ENCODE measurements around the gene MYO7B. TPM values are rescaled to one million over a fixed set of nuclear protein-coding genes. Genes with fewer than 3 reads are reported as not detected.
A peak's percentile ranks its signal among the peaks of the same experiment; 100 is the strongest.
"Not testable (repeated sequence)": the region's sequence is repeated elsewhere in the genome, so short reads cannot be mapped to it uniquely, and the experiment has no call there.

Gene MYO7B
- total and polyA plus RNA-seq, 7 donors = 0.28 to 0.61 (median 0.49) TPM

DNA sequence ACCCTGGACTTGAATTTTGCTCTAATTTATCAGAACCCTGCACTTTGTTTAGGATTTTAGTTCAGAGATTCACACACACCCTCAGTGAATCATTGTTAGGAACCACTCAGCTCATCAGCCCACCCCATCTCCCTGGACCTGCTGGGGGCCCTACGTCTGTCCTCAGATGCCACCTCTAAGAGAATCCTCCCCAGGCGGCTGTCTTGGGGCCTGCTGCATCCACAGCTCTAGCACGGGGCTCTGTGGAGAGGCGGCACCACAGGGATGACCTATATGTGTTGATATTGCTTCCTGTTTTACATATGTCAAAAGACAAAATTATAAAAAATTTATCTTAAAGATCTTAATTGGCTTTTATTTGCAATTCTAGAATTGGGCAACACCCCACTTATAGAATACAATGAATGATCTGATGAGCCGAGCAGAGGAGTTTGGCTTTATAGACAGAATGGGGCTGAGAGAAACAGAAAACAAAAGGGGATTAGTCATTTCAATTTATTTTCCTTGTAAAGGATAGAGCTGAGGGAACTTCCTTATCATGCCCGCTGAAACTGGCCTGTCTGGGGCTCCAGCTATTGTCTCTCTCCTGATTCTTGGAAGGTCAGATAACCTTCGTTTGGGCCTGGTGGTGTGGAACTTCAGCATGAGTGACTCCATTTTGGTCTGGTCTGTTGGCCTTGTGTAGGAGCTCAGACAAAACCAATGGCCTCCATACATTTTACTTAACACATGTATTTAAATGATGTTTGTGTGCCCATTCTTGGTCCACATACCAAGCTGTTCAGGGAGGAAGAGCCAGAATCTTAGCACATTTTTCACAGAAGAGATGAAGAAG lies 1.4 kb downstream of the MYO7B start:
- H3K27ac ChIP-seq = no peak overlapping the region
- WGBS, 3 donors = 84 to 87% (median 87%) methylated on average over 7 of the region's 7 CpGs
- no peak overlapping the region for H3K4me3 ChIP-seq

DNA sequence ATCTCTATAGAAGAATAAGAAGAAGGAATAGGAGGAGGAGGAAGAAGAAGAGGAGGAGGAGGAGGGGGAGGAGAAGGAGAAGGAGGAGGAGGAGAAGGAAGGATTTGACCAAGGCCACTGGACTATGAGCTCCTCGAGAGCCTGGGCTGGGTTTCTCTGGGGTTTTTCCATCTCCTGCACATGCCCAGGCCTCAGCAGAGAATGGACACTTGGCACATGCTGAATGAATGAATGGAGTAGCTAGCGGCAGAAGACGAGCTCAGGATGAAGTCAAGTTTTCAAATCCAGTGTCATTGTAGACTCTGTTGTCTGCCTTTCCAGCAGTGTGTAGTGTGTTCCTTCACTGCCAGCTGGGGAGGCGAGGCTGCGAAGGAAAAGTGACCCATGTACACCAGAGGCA lies 2.2 kb downstream of the MYO7B start:
- ATAC-seq = no peak
- H3K27me3 ChIP-seq (ENCODE audit: insufficient read depth in 3 of 3, low read length in 2 of 3) = peaks cover 0 to 5% (median 0%) of the 10 kb centered on the region in 3 donors
- intact Hi-C loops (cut with DNase I) = loop anchor here in 1 of 2 donors (10.0 kb wide), 1 partner anchor 117 kb away; no protein-coding TSS in a partner anchor
- no peaks in the 10 kb centered on the region for H3K4me1 ChIP-seq
- H3K36me3 ChIP-seq (ENCODE audit: insufficient read depth in 1 of 2, low read depth in 1 of 2) = no peaks in the 10 kb centered on the region
- H3K4me3 ChIP-seq = no peak overlapping the region
- DNase-seq = no peak
- 84 to 88% (median 85%) methylated on average over 5 of the region's 5 CpGs for WGBS, 3 donors
- TF ChIP-seq, protein P1, sequence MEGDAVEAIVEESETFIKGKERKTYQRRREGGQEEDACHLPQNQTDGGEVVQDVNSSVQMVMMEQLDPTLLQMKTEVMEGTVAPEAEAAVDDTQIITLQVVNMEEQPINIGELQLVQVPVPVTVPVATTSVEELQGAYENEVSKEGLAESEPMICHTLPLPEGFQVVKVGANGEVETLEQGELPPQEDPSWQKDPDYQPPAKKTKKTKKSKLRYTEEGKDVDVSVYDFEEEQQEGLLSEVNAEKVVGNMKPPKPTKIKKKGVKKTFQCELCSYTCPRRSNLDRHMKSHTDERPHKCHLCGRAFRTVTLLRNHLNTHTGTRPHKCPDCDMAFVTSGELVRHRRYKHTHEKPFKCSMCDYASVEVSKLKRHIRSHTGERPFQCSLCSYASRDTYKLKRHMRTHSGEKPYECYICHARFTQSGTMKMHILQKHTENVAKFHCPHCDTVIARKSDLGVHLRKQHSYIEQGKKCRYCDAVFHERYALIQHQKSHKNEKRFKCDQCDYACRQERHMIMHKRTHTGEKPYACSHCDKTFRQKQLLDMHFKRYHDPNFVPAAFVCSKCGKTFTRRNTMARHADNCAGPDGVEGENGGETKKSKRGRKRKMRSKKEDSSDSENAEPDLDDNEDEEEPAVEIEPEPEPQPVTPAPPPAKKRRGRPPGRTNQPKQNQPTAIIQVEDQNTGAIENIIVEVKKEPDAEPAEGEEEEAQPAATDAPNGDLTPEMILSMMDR (IDR thresholded peaks at IDR 0.05) = no peak
- H3K27ac ChIP-seq = no peak overlapping the region
- H3K9me3 ChIP-seq = no peaks in the 10 kb centered on the region

More for the DNA sequence above, 1.4 kb downstream of the MYO7B start:
- TF ChIP-seq, protein P1 (IDR thresholded peaks at IDR 0.05) = no peak
- no peaks in the 10 kb centered on the region for H3K36me3 ChIP-seq (ENCODE audit: insufficient read depth in 1 of 2, low read depth in 1 of 2)
- H3K27me3 ChIP-seq (ENCODE audit: insufficient read depth in 3 of 3, low read length in 2 of 3) = peaks cover 0 to 5% (median 0%) of the 10 kb centered on the region in 3 donors
- ATAC-seq = no peak
- H3K4me1 ChIP-seq = no peaks in the 10 kb centered on the region
- H3K9me3 ChIP-seq = no peaks in the 10 kb centered on the region
- DNase-seq = no peak
- intact Hi-C loops (cut with DNase I) = loop anchor here in 1 of 2 donors (10.0 kb wide), 1 partner anchor 118 kb away; no protein-coding TSS in a partner anchor

DNA sequence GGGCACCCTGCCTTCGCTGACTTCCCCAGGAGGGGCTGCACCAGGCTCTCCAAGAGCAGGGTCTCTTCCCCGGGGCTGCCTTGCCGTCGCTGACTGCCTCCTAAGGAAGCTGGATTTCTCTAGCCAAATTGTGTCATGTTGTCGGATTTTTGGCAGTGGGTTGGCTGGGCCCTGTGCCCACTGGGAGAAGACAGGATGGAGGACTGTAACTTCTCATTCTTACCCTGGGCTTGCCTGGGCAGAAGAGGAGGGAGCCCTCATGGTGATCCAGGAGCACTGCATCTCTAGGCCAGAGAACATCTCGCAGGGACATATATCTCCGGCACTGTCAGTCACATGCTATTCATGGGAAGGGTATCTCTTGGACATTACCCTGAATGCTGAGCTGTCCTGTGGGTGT lies 6.3 kb downstream of the MYO7B start:
- intact Hi-C loops (cut with DNase I) = no loop called here
- Histone ChIP-seq H3K27ac (no peak overlapping the region), H3K4me3 (no peak overlapping the region), H3K9me3 (no peaks in the 10 kb centered on the region), H3K4me1 (no peaks in the 10 kb centered on the region), H3K36me3 (ENCODE audit: insufficient read depth in 1 of 2, low read depth in 1 of 2) (no peaks in the 10 kb centered on the region), H3K27me3 (ENCODE audit: insufficient read depth in 3 of 3, low read length in 2 of 3) (no peaks in the 10 kb centered on the region)
- DNase-seq (peak in 1 of 2 donors; percentile 55), ATAC-seq (no peak)
- TF ChIP-seq, protein P1 (IDR thresholded peaks at IDR 0.05) = no peak
- 50 to 58% (median 55%) methylated on average over 7 of the region's 7 CpGs for WGBS, 3 donors

DNA sequence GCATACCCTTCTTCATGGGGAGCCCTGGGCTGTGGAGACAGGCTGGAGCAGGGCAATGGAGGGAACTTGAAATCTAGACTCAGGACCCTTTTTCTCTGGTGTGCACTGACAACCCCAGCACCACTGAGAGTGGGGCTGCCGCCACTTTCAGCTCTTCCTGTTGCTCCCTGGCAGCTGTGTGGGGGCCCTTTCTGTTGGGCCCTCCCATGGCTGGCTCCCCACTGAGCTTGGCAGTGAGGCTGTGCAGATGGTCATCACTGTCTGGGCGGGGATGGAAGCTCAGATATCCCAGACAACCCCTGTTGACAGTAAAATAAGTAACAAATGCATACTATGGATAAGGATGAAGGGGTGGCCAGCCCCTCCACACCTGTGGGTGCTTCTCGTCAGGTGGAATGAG lies 6.7 kb downstream of the MYO7B start:
- Histone ChIP-seq H3K36me3 (ENCODE audit: insufficient read depth in 1 of 2, low read depth in 1 of 2) (no peaks in the 10 kb centered on the region), H3K27me3 (ENCODE audit: insufficient read depth in 3 of 3, low read length in 2 of 3) (no peaks in the 10 kb centered on the region), H3K9me3 (no peaks in the 10 kb centered on the region), H3K4me1 (no peaks in the 10 kb centered on the region), H3K4me3 (no peak overlapping the region), H3K27ac (no peak overlapping the region)
- intact Hi-C loops (cut with DNase I) = no loop called here
- no peak for ATAC-seq
- DNase-seq = no peak
- WGBS, 3 donors = 65 to 78% (median 68%) methylated on average over 3 of the region's 3 CpGs
- TF ChIP-seq, protein P1 (IDR thresholded peaks at IDR 0.05) = no peak

DNA sequence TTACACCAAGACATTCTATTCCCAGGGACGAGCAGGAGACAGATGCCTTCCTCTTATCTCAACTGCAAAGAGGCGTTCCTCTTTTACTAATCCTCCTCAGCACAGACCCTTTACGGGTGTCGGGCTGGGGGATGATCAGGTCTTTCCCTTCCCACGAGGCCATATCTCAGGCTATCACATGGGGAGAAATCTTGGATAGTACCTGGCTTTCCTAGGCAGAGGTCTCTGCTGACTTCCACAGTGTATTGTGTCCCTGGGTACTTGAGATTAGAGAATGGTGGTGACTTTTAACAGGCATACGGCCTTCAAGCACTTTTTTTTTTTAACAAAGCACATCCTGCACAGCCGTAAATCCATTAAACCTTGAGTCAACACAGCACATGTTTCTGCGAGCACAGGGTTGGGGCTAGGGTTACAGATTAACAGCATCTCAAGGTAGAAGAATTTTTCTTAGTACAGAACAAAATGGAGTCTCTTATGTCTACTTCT lies 7.6 kb downstream of the MYO7B start:
- DNase-seq; intact Hi-C loops (cut with DNase I); H3K27ac ChIP-seq; H3K4me1 ChIP-seq; H3K4me3 ChIP-seq; ATAC-seq; H3K9me3 ChIP-seq; H3K27me3 ChIP-seq (ENCODE audit: insufficient read depth in 3 of 3, low read length in 2 of 3); H3K36me3 ChIP-seq (ENCODE audit: insufficient read depth in 1 of 2, low read depth in 1 of 2): not testable (repeated sequence)
- 66 to 74% (median 69%) methylated on average over 8 of the region's 8 CpGs for WGBS, 3 donors

Data from psoas muscle (tissue), 8 donors.